CD4-positive, alpha-beta T cell treated with Interleukin-6 for 4 hours (primary cell): ENCODE measurements around the gene DHRS2.
"Not testable (repeated sequence)": the region's sequence is repeated elsewhere in the genome, so short reads cannot be mapped to it uniquely, and the experiment has no call there.

ENCODE experiments used
- DNase-seq: peaks from one replicate; pipeline ENCODE4 v3.0.0-alpha.2; 2020; ENCODE audit warnings: mixed read lengths

Gene DHRS2, protein sequence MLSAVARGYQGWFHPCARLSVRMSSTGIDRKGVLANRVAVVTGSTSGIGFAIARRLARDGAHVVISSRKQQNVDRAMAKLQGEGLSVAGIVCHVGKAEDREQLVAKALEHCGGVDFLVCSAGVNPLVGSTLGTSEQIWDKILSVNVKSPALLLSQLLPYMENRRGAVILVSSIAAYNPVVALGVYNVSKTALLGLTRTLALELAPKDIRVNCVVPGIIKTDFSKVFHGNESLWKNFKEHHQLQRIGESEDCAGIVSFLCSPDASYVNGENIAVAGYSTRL

DNA sequence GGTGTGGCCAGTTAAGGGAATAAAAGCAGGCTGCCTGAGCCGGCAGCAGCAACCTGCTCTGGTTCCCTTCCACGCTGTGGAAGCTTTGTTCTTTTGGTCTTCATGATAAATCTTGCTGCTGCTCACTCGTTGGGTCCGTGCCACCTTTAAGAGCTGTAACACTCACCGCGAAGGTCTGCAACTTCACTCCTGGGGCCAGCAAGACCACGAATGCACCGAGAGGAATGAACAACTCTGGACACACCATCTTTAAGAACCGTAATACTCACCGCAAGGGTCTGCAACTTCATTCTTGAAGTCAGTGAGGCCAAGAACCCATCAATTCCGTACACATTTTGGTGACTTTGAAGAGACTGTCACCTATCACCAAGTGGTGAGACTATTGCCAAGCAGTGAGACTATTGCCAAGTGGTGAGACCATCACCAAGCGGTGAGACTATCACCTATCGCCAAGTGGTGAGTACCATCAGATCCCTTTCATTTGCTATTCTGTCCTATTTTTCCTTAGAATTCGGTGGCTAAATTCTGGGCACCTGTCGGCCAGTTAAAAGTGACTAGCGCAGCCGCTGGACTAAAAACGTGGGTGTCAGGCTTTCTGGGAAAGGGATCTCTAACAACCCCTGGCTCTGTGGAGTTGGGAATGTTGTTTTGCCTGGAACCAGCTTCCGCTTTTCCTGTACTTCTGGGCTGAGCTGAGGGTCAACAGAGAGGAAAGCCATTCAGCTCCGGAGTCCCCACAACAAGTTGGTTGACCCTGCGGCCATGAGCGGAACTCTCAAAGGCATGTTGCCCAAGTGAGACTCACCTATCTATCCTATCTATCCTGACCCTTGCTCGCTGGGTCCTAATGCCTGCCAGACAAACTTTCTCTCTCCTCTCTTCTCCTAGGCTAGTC, at the start of gene DHRS2:
TSS of gene DHRS2 (plus strand) at position 48 of the 895 bp plus-strand sequence. CDS start 2,501 bp downstream, outside the sequence.
- DNase-seq, result no peak

DNA sequence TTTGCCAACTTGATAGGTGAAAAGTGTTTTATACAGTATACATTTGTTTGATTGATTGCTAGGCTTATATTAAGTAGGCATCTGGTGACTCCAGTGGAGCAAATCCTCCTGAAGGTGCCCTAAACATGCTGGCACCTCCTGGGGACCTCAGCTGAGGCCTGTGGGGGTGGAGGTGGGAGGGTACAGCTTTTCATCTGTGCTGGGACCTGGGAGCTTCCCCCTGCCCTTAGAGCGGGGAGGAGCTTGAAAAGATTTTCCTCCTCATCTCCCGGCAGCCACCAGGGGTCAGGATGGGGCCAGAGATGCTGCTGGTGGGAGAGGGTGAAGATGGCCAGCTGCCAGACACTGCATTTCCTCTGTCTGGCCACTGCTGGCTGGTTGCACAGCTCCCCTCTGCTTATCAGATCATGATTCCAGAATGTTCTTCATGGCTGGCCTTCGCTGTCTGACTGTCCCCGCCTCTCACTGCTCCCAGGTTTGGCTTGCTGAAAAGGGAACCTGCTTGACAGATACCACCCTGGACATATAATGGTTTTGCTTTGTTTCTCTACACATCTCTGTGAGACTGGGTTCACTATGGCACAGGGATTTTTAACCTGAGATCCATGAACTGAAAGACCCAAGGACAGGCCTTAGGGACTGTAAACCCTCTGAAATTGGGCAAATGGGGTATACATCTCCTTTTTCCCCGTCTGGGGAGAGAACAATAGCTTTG, 47.1 kb upstream of the DHRS2 start:
- peak; percentile 86 for DNase-seq

DNA sequence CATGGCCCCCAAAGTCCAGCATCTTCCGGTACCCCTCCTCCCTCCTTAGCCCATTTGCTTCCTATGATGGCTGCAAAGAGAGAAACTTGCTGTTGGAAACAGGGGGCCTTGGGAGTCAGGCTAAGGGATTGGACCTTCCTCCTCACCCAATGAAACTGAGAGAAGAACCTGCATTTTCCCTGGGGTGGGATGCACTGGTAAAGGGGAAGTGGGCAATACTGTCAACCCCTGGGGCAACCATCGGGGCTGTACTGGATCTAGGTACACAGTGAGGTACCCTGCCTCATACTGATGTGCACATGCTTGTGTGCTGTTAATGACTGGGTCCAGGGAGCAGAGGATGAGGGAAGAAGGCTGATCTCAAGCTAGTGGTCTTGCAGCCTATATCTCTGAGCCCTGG, 46.6 kb upstream of the DHRS2 start:
- DNase-seq, result no peak

DNA sequence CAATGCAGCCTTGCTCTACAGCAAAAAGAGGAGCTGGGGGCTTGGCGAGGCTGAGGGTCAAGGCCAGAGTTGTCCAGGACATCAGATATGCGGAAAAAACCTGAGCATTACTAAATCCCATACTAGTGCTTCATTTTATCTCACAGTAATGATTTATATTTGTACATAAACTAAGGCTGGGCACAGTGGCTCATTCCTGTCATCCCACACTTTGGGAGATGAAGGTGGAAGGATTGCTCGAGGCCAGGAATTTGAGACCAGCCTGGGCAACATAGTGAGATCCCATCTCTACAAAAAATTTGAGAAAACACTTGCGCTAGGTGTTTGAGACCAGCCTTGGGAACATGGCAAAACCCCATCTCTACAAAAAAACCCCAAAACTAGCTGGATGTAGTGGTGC, 46.0 kb upstream of the DHRS2 start:
- DNase-seq, result no peak

DNA sequence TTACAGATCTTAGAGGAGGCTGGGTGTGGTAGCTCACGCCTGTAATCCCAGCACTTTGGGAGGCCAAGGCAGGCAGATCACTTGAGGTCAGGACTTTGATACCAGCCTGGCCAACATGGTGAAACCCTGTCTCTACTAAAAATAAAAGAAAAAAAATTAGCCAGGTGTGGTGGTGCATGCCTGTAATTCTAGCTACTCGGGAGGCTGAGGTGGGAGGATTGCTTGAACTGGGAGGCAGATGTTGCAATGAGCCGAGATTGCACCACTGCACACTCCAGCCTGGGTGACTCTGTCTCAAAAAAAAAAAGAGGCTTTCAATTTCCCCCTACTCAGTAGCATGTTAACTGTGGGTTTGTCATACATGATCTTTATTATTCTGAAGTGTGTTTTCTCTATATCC, 42.0 kb upstream of the DHRS2 start:
- not testable (repeated sequence) for DNase-seq

DNA sequence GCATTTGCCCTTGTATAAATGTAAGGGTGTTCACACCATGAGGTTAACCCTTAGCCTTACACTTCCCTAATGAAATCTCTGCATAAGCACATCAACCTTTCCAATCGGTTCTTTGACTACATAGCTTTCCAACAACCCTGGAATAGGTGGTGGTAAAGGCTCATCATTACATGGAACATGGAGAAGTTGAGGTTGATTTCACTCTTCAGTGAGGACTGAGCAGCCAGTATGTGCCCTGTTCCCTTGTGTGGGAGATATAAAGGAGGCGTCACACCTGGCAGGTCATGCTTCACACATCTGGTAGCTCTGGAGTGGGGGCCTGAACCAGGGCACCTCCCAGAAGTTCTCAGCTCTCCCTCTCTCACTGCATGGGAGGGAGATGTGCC, 35.8 kb upstream of the DHRS2 start:
- no peak for DNase-seq

DNA sequence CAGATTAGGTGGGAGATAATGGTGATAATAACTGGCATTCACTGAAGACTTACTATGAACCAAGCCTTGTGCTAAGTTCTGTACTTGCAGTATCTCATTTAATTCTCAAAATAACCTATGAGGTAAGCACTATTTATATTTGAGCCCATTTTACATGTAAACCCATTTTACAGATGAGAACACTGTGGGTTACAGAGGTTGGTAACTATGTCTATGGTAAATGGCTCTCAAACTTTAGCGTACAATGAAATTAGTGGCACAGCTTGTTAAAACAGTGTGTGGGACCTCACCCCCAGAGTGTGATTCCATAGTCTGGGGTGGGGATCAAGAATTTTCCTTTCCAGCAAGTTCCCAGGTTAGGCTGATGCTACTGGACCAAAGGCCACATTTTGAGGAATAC, 35.4 kb upstream of the DHRS2 start:
- no peak for DNase-seq

DNA sequence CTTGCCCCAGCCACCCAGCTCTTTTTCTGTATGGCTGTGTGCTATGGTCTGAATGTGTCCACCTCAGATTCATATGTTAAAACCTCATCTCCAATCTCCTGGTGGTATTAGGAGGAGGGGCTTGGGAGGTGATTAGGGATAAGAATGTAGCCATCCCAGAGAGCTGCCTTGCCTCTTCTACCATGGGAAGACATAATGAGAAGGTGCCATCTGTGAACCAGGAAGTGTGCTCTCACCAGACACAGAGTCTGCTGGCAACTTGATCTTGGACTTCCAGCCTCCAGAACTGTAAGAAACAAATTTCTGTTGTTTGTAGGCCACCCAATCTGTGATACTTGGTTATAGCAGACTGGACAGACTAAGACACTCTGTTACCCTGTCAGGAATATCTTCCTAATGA, 34.7 kb upstream of the DHRS2 start:
- no peak for DNase-seq

DNA sequence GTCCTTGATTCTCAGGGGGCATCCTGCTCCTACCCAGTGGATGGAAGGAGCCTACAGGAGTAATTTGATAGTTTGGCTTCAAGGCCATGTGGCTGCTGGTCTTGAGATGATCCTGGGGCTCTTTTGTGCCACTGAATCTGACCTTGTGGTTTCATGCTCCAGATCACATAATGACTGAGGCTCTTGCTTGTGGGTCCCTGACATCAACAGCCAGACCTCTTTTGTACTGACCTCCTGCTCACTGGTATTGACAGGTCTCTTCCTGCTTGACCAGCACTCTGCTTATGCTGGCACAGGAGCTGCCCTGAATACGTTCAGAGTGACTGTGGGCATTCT, 34.4 kb upstream of the DHRS2 start:
- no peak for DNase-seq

DNA sequence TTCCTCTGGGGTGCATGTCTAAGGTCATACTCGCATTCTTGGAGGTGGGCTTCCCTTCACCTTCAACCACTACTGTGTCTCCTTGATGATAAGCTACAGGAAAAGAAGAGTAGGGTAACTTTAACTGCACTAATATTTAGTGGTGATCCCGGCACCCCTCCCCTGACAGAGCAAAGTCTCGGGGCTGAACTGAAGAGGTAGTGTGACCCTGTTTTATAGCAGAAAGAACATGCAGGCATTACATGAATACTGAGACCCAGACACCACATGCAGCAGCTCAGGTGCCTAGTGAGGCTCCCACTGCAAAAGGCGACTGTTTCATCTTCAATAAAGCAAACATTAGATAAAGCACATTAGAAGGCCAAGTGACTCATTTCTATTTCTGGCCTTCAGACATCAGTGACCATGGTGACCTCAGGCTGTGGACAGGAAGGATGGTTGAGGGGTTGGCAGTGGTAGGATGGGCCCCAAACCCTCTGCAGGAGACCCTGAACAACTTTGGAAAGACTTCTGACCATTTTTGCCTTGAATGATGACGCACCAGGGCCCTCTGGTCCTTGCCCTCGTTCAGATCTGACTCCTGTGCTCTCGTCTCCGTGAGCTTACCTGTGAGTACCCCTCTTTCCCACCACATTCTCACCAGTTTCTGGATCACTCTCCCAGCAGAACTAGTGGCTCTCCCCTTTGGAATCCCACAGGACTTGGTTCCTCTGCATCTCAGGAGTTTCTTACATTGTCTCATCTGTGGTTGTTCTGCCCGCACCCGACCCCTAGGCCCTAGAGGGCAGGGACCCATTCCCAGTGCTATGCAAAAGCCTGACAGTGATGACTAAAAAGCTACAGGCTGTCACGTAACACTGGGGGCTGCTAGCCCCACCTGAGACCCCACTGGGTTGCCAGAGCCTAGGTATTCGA, 33.7 kb upstream of the DHRS2 start:
- no peak for DNase-seq

DNA sequence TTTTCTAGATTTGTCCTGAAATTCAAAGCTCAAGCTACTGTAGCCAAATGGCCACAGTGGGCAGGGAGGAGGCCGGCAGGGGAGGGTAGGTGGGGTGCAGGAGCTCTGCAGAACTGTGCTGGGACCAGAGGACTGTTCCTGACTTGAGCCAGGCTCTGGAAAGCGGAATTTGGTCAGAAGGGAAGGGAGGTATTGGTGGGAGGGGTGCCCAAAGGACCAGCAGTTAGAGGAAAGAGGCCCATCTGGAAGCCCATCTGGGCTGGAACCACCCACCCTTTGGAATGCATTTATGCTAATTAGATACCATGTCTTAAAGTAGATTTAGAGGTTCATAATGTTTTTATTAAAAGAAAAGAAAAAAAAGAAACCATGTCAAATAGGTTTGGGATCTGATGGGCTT, 33.1 kb upstream of the DHRS2 start:
- DNase-seq, result no peak

DNA sequence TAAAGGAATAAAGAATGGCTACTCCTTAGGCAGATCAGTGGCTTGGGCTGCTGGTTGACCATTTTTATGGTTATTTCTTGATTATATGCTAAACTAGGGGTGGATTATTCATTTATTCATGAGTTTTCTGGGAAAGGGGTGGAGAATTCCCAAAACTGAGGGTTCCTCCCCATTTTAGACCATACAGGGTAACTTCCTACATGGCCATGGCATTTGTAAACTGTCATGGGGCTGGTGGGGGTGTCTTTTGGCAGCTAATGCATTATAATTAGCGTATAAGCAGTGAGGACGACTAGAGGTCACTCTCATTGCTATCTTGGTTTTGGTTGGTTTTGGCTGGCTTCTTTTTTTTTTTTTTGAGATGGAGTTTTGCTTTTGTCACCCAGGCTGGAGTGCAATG, 32.0 kb upstream of the DHRS2 start:
- DNase-seq, result no peak

DNA sequence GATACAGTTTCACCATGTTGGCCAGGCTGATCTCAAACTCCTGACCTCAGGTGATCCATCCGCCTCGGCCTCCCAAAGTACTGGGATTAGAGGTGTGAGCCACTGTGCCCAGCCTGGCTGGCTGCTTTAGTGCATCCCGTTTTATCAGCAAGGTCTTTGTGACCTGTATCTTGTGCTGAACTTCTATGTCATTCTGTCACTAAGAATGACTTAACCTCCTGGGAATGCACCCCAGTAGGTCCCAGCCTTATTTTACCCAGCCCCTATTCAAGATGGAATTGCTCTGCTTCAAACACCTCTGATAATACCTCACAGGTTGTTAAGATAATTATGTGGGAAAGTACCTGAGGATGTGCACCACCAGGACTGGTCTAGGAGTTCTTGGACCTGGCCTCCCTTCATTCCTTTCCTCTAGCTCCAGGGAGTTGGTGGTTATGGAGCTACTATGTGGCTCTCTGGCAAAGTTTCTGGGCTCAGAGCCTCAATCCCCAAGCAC, 31.4 kb upstream of the DHRS2 start:
- no peak for DNase-seq

DNA sequence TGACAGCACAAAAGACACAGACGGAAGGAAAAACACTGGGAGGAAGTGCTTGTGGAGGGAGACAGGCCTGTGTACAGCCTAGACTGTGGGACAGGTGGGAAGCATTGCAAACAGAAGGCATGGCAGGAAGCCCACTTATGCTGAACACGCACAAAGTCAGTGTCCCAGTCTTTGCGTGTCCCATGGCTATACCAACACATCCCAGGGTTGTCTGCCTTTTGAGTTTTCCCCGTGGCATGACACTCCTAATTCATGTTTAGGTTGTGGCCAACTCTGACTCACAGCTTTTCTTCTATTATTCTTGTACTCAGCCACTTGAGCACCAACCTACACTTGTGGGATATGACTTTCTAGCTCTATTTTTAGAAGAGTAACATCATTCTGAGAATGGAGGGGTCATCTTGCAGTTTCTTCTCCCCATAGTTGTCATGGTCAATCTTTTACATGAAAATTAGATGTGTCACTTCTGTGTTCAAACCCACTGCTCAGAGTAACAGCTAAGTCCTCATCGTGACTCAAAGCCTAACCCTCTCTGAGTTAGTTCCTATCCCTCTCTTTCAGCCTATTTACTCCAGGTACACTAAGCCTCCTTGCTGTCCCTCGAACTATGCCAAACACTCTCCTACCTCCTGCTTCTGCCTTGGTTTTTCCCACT, 30.1 kb upstream of the DHRS2 start:
- no peak for DNase-seq

DNA sequence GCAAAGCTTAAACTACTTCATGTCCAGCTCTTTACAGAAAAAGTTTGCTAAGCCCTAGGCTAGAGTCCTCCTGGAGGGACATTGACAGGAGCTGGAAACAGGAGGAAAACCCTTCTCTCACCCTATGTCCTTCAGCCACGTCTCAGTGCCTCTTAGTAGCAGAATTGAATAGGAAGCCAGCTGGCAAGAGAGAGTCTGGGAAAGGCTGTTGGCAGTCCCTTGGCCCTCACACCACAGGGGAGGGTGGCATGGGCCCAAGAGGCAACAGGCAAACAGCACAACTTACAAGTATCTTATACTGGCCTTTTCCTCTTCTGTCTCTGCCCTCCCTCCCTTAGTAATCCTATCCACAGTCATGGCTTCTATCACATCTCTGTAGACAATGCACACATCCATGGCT, 27.7 kb upstream of the DHRS2 start:
- no peak for DNase-seq

DNA sequence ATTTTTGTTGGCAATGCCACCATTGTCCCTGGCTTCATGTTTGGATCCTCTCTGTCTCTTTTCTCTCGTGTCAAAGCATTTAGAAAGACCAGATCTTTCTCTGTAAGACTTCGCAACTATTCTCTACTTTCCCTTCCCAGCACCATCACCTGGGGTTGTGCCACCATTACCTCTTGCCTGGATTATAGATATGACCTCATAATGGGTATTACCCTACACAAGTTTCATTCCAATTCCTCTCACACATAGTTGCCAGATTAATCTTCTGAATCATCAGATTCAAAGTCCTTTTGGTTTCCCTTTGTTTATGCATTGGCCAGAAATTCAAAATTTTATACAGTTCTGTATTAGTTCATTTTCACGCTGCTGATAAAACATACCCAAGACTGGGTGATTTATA, 27.2 kb upstream of the DHRS2 start:
- DNase-seq, result no peak

DNA sequence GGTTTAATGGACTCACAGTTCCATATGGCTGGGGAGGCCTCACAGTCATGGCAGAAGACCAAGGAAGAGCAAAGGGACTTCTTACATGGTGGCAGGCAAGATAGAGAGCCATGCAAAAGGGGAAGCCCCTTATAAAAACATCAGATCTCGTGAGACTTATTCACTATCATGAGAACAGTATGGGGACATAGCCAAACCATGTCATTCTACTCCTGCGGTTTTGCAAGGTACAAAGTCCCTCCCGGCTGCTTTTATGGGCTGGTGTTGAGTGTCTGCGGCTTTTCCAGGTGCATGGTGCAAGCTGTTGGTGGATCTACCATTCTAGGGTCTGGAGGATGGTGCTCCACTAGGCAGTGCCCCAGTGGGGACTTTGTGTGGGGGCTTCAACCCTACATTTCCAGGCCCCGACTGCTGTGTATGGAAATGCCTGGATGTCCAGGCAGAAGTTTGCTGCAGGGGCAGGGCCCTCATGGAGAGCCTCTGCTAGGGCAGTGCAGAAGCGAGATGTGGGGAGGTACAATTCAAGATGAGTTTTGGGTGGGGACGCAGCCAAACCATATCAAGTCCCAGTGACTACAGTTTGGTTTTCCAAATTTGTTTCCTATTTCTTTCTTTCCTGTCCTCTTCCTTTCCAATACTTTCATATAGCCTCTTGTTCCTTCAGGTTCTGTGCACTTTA, 26.6 kb upstream of the DHRS2 start:
- not testable (repeated sequence) for DNase-seq

DNA sequence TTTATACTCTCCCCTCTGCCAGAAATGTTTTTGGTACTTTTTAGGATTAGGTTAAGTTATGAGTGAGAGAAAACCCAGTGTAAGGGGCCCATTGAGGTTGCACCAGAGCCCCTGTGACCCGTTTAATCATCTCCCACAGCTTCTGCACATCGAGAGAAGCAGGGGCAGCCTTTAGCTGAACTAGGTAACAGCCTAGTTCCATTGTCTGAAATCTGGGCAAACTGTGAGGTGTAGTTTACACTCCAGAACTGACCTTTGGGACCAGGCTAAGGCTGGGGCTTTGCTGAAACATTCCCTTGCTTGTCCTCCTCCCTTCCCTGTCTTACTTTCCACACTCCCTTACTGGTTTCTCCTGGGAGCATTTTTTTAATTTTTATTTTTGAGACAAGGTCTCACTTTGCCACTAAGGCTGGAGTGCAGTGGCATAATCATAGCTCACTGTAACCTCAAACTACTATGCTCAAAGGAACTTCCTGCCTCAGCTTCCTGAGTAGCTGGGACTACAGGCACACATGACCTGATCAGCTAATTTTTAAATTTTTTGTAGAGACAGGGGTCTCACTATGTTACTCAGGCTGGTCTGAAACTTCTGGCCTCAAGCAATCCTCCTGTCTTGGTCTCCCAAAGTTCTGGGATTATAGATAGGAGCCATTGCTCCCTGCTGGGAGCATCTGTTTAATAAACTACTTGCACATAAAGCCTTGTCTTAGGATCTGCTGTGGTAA, 25.9 kb upstream of the DHRS2 start:
- DNase-seq, result peak; percentile 32

DNA sequence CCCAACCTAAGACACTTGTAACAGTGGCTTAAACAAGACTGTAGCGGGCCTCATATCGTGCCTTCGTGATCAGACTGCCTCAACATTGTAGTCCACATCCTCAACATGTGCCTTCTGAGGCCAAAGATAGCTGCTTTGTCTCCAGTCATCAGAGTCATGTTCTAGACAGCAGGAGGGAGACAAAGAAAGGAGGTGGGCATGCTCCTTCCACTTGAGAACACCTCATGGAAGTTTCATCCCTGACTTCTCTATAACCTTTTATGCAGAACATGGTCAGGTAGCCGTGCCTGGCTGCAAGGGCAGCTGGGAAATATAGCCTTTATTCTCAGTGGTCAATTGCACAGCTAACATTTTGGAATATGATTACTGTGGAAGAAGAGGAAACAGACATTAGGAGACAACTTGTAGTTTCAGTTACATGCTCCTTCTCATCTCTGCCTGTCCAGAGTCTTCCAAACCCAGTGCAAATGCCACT, 25.3 kb upstream of the DHRS2 start:
- DNase-seq, result peak; percentile 2

DNA sequence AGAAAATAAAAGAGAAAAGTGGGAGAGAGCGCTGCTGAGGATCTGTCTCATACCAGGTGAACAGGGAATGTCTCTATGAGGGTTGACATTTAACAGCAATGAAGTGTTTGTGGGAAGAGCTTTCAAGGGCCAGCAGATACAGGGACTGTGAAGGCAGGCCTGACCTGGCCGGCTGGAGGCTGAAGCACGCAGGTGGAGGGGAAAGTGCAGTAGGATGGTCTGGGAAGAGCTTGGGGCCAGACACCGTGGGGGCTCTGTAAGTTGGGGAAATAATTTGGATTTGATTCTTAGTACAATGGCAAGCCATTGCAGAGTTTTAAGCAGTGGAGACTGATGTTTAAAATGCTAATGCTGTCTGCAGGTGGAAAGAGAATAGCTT, 23.8 kb upstream of the DHRS2 start:
- no peak for DNase-seq

DNA sequence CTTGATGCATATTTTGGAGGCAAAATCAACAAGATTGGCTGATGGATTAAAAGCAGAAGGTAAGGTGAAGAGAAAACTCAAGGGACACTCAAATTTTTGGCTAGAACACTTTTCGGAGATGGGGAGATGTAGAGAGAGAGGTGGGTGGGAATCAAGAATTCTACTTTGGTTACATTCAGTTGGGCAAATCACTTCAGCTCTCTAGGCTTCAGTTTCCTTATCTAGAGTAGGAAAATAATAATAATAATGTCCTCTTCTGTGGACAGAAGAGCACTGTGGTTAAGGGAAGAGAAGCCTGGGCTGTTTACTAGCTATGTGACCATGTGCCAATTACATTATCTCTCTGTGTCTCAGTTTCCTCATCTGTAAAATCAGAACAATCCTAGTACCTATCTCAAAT, 23.4 kb upstream of the DHRS2 start:
- no peak for DNase-seq
